K562 (cell line): Measurements from ENCODE around the gene PTPRR. TPM values are rescaled to one million over a fixed set of nuclear protein-coding genes. Genes with fewer than 3 reads are reported as not detected.
A peak's percentile ranks its signal among the peaks of the same experiment; 100 is the strongest.

Source experiments
- ATAC-seq: fragments of 200-7000 bp; cut with Tn5 transposase; 3 replicates; pipeline ENCODE4 v1.9.1; 2020; ENCODE audit warnings: moderate library complexity
- BruUV-seq: library from RNA; stranded (reverse); fragments of 400-500 nt; replicated peaks from 2 replicates; lab custom pipeline; 2021; lab: Mats Ljungman, UMichigan
- CTCF ChIA-PET: fragments of 300-600 bp; formaldehyde crosslinking; extraction: SDS; loops from one replicate; lab custom pipeline; 2021; ENCODE audit warnings: low intra/inter-chr PET ratio; lab: Yijun Ruan, JAX
- POLR2A ChIA-PET: fragments of 300-600, 350-650 bp; sonication (Branson Sonifier 250); formaldehyde crosslinking; extraction: SDS; loops from one replicate; lab custom pipeline; 2021; ENCODE audit warnings: antibody characterized with exemption, inconsistent platforms; lab: Yijun Ruan, JAX
- DNase-seq, 4 experiments: peaks; one replicate each; pipeline versions ENCODE4 v3.0.0 to v3.0.0-alpha.2; 2011 to 2018; ENCODE audit warnings: low spot score in 3 of 4, mixed read lengths in 3 of 4; ENCODE audit errors: extremely low read depth in 1 of 4
- FAIRE-seq: peaks from 2 replicates; lab custom pipeline; 2011; peaks lifted over from hg19 to GRCh38; lab: Jason Lieb, UNC
- H2AFZ ChIP-seq: 2 replicates; pipeline ENCODE4 v1.6.0; 2011; ENCODE audit warnings: low read depth, low read length, control low read depth, inconsistent platforms
- H3K27ac ChIP-seq: fragments of 200-600 bp; 3 replicates; pipeline ENCODE4 v1.8.0; 2011; ENCODE audit warnings: low read depth, mild to moderate bottlenecking, control low read depth, inconsistent platforms, low read length, moderate library complexity, mixed read lengths; ENCODE audit errors: extremely low read depth
- H3K27me3 ChIP-seq, 2 experiments: fragments of 300-600 bp in 1 of 2; 2 replicates in 1 of 2; 3 replicates in 1 of 2; pipeline versions ENCODE4 v1.6.0 to v1.8.0; 2011; ENCODE audit warnings: inconsistent platforms in 2 of 2, low read length in 2 of 2, mild to moderate bottlenecking in 1 of 2, mixed read lengths in 1 of 2, moderate library complexity in 1 of 2; ENCODE audit not compliant: control insufficient read depth in 2 of 2, insufficient read depth in 2 of 2
- H3K36me3 ChIP-seq: fragments of 300-600 bp; 3 replicates; pipeline ENCODE4 v1.8.0; 2011; ENCODE audit warnings: mild to moderate bottlenecking, low read length, inconsistent platforms; ENCODE audit not compliant: control insufficient read depth, insufficient read depth
- H3K4me1 ChIP-seq, 2 experiments: fragments of 200-600 bp in 1 of 2; replicated peaks in 1 of 2; 2 replicates in 1 of 2; 3 replicates in 1 of 2; pipeline versions ENCODE4 v1.5.1 to v1.8.0; 2011; ENCODE audit warnings: inconsistent platforms in 2 of 2, low read length in 2 of 2, mild to moderate bottlenecking in 1 of 2, mixed read lengths in 1 of 2, moderate library complexity in 1 of 2; ENCODE audit not compliant: control insufficient read depth in 2 of 2, insufficient read depth in 2 of 2
- H3K4me2 ChIP-seq: 2 replicates; pipeline ENCODE4 v1.6.1; 2011; ENCODE audit warnings: low read length, control low read depth, inconsistent platforms, mixed read lengths; ENCODE audit not compliant: insufficient read depth
- H3K4me3 ChIP-seq: fragments of 200-600 bp; sonication (generic), shearing (Covaris generic); 2 replicates; pipeline ENCODE4 v1.5.1; 2016; ENCODE audit warnings: control low read depth, inconsistent platforms
- H3K79me2 ChIP-seq: fragments of 200-600 bp; 3 replicates; pipeline ENCODE4 v1.8.0; 2011; ENCODE audit warnings: low read length, inconsistent platforms; ENCODE audit not compliant: control insufficient read depth, insufficient read depth
- H3K9ac ChIP-seq, 2 experiments: 2 replicates each; pipeline versions ENCODE4 v1.6.0 to v1.6.1; 2011; ENCODE audit warnings: low read depth in 2 of 2, low read length in 2 of 2, control low read depth in 1 of 2, inconsistent platforms in 1 of 2, mild to moderate bottlenecking in 1 of 2, mixed read lengths in 1 of 2; ENCODE audit not compliant: insufficient read depth in 1 of 2
- H3K9me1 ChIP-seq: one replicate; pipeline ENCODE4 v1.6.0; 2011; ENCODE audit warnings: inconsistent platforms, mild to moderate bottlenecking, low read length, moderate library complexity; ENCODE audit not compliant: control insufficient read depth, insufficient read depth
- H3K9me3 ChIP-seq: replicated peaks from 2 replicates; pipeline ENCODE4 v1.5.1; 2011; ENCODE audit warnings: low read depth, low read length, inconsistent platforms; ENCODE audit not compliant: control insufficient read depth, insufficient read depth
- H4K20me1 ChIP-seq: replicated peaks from 2 replicates; pipeline ENCODE4 v1.6.1; 2011; ENCODE audit warnings: low read length, inconsistent platforms, mixed read lengths; ENCODE audit not compliant: control insufficient read depth, insufficient read depth
- AFF1 ChIP-seq, 2 experiments: fragments of 450-650 bp; IDR thresholded peaks; 2 replicates each; pipeline ENCODE4 v1.6.1; 2018; ENCODE audit warnings: mild to moderate bottlenecking in 2 of 2, low read depth in 1 of 2; ENCODE audit not compliant: partially characterized antibody in 2 of 2
- ARID3B ChIP-seq: fragments of 250-450 bp; sonication (Bioruptor Pico); IDR thresholded peaks from 2 replicates; pipeline ENCODE4 v1.4.0; 2020; ENCODE audit warnings: borderline replicate concordance
- ATF1 ChIP-seq, 2 experiments: fragments of 450-650 bp in 1 of 2; IDR thresholded peaks; 2 replicates each; pipeline ENCODE4 v1.6.1; 2016; ENCODE audit warnings: missing compliant biosample characterization in 1 of 2, missing genetic modification characterization in 1 of 2
- EHMT2 ChIP-seq: fragments of 450-650 bp; IDR thresholded peaks from 2 replicates; pipeline ENCODE4 v1.6.1; 2018; ENCODE audit warnings: antibody characterized with exemption
- FOS ChIP-seq: IDR thresholded peaks from 3 replicates; pipeline ENCODE4 v1.6.1; 2011; ENCODE audit not compliant: insufficient read length; ENCODE audit errors: extremely low read depth
- FOXK2 ChIP-seq, 2 experiments: fragments of 450-650 bp; IDR thresholded peaks in 1 of 2; conservative IDR thresholded peaks in 1 of 2; 2 replicates each; pipeline ENCODE4 v1.6.1; 2016; ENCODE audit warnings: low read depth in 2 of 2, mild to moderate bottlenecking in 1 of 2
- HDGF ChIP-seq: fragments of 450-650 bp; IDR thresholded peaks from 2 replicates; pipeline ENCODE4 v1.6.1; 2016
- JUN ChIP-seq, 2 experiments: sonication (generic) in 1 of 2; formaldehyde crosslinking in 1 of 2; IDR thresholded peaks; 2 replicates each; pipeline versions ENCODE4 v1.6.1 to v1.8.0; 2012 to 2022; ENCODE audit warnings: borderline replicate concordance in 2 of 2, mild to moderate bottlenecking in 2 of 2, improper control_type of control experiment in 1 of 2, low read depth in 1 of 2, low read length in 1 of 2, missing genetic modification reagents in 1 of 2
- MAFK ChIP-seq: IDR thresholded peaks from 2 replicates; pipeline ENCODE4 v1.6.1; 2011; ENCODE audit warnings: low read length, improper control_type of control experiment
- SMARCE1 ChIP-seq: fragments of 450-650 bp; IDR thresholded peaks from 2 replicates; pipeline ENCODE4 v1.7.1; 2016; ENCODE audit warnings: mild to moderate bottlenecking
- SREBF2 ChIP-seq: sonication (generic); formaldehyde crosslinking; IDR thresholded peaks from 2 replicates; pipeline ENCODE4 v1.4.0; 2020; ENCODE audit warnings: mild to moderate bottlenecking, missing genetic modification reagents
- ZNF263 ChIP-seq: sonication (generic); formaldehyde crosslinking; IDR thresholded peaks from 2 replicates; pipeline ENCODE4 v1.8.0; 2022; ENCODE audit warnings: mild to moderate bottlenecking, missing genetic modification reagents, borderline replicate concordance
- WGBS: fragments of 100-300 bp; shearing (Covaris generic); methylation state at CpG from one replicate; pipeline ENCODE4 v1.1.6; 2016; ENCODE audit warnings: low coverage, mixed read lengths; ENCODE audit not compliant: insufficient coverage; ENCODE audit errors: missing lambda C conversion rate; 5-methylcytosine and 5-hydroxymethylcytosine counted together
- in situ Hi-C: fragments of 300-500 bp; cut with MboI; formaldehyde crosslinking; loops from 4 replicates; pipeline ENCODE4 v1.15.0; 2018; ENCODE audit warnings: inconsistent platforms, mixed read lengths
- intact Hi-C: fragments of 100-400 bp; cut with micrococcal nuclease; formaldehyde crosslinking; loops from 2 replicates; pipeline ENCODE4 v1.14.2; 2022
- polyA plus RNA-seq, 8 experiments: library from polyadenylated mRNA; depleted of rRNA in 4 of 8; stranded (reverse) in 5 of 8; unstranded in 3 of 8; fragments of >200 nt; fragmentation: Nextera tagmentation in 2 of 8; fragmentation: Illumina TruSeq in 1 of 8; extraction: Ambion mirVana in 2 of 8; extraction: Trizol in 1 of 8; gene quantifications; 2 replicates each; pipeline versions ENCODE4 v1.2.1 to v1.2.3, GENCODE V29; 2011 to 2014; ENCODE audit warnings: inconsistent platforms in 1 of 8, missing spikeins in 1 of 8
- total RNA-seq, 7 experiments: library from RNA; depleted of rRNA in 6 of 7; stranded (reverse); fragments of >200 nt in 6 of 7; fragmentation: Illumina TruSeq in 2 of 7; extraction: Trizol in 2 of 7; gene quantifications; 2 replicates each; pipeline versions ENCODE4 v1.2.1 to v1.2.3, GENCODE V29; 2011 to 2021; ENCODE audit warnings: low replicate concordance in 1 of 7

PTPRR gene
- total and polyA plus RNA-seq, 9 of the 15 experiments (the other 6 are each of a cell fraction or from before 2014, with no cell fraction given): 6.6 to 41.7 (median 12.3) TPM

- TF ChIP-seq FOS (no peak), JUN (IDR thresholded peaks at IDR 0.05; ENCODE audit: borderline replicate concordance, low read depth, low read length) (no peak), JUN (CRISPR knock-in tag; IDR thresholded peaks at IDR 0.05; ENCODE audit: borderline replicate concordance) (no peak)
Observed at GRCh38 chr12:70646850-70647249, 273.7 kb downstream of the PTPRR start (continued).

GRCh38 chr12:70645494-70646317 is 274.8 kb downstream of the PTPRR start:
- no TSS peak for BruUV-seq
- Histone ChIP-seq H3K4me3 (no peak overlapping the region; the same call in 1 of the 2 replicates), H3K79me2 (no peaks in the 10 kb centered on the region), H3K9ac (peak overlapping the region; percentile 53 to 56; a peak in 3 of 4 replicates), H3K27me3 (no peaks in the 10 kb centered on the region), H3K27ac (peak overlapping the region; percentile 82), H3K4me2 (peak overlapping the region; percentile 71), H4K20me1 (no peaks in the 10 kb centered on the region), H3K36me3 (peaks cover 2% of the 10 kb centered on the region; the same call in 1 of the 3 replicates), H3K9me1 (no peaks in the 10 kb centered on the region), H3K9me3 (no peaks in the 10 kb centered on the region), H3K4me1 (peaks cover 2 to 27% of the 10 kb centered on the region in 2 experiments; a peak in 4 of 5 replicates), H2AFZ (peak overlapping the region; percentile 82)
- intact Hi-C loops: no loop called here
- in situ Hi-C loops: no loop called here
- DNase-seq: peak; percentile 62 to 84 (median 68)
- 2% methylated on average over 10 of the region's 10 CpGs for WGBS
- CTCF ChIA-PET: no interaction called here
- peak; percentile 98 for ATAC-seq
- POLR2A ChIA-PET: interaction anchor here (1.1 to 1.6 kb wide), 2 partner anchors 13 to 16 kb away, joined by 3 to 6 read pairs; no protein-coding TSS in a partner anchor
- peak; percentile 80 for FAIRE-seq
- peak in 1 of 2 experiments; percentile 25 for TF ChIP-seq AFF1 (IDR thresholded peaks at IDR 0.05; ENCODE audit: low read depth in 1 of 2, partially characterized antibody in 2 of 2)
- no peak for TF ChIP-seq ATF1 (CRISPR knock-in tag; IDR thresholded peaks at IDR 0.05)
- TF ChIP-seq ATF1 (tag; IDR thresholded peaks at IDR 0.05): peak; percentile 48
- no peak for TF ChIP-seq SREBF2 (CRISPR knock-in tag)
- TF ChIP-seq MAFK: no peak
- TF ChIP-seq EHMT2: no peak
- no peak for TF ChIP-seq ARID3B (CRISPR knock-in tag)
- TF ChIP-seq FOXK2 (conservative IDR thresholded peaks at IDR 0.05 in 1 of 2, IDR thresholded peaks at IDR 0.05 in 1 of 2; ENCODE audit: low read depth in 2 of 2): peak; percentile 42 to 53; a peak in 2 of 4 replicates
- TF ChIP-seq HDGF: no peak
- peak; percentile 95 for TF ChIP-seq SMARCE1
- TF ChIP-seq ZNF263 (CRISPR knock-in tag): no peak
